SHP77 treated with DMSO at 0.1 percent for 48 hours (cell line): ENCODE results near the gene ZBTB12.
"Not testable (repeated sequence)": the region's sequence is repeated elsewhere in the genome, so short reads cannot be mapped to it uniquely, and the experiment has no call there.

ENCODE experiments used
- DNase-seq: peaks from one replicate; lab custom pipeline; 2025; lab: John Stamatoyannopoulos, UW

ZBTB12 gene

DNA sequence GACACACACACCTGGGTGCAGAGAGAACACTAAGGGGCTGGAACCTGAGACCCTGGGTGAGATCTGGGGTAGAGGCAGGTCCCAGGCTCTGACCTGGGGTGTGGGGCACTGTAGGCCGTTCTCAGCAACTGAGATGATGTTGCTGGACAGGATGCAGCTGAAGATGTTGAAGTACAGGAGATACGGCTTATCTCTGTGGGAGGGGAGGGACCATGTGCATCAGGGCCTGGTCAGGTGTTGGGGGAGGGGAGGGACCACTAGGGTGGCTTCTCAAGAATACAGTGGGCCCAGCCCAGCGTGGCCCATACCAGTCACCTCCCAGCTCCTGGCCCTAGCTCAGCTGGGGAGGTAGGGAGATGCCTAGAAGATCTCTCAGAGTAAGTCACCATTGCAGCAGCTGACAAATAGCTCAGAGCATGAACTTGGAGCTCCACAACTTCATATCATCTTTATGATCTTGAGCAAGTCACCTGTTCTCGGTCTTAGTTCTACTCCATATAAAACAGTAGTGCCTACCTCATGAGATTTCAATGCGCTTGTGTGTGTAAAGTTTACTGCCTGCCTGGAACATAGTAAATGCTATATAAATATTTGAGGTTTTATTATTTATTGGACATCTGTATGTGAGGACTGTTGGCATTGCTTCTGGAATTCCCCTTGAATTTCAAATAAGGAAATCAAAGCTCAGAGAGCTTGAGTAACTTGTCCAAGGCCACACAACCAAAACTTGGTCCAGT, 26.9 kb downstream of the ZBTB12 start:
- no peak for DNase-seq

- DNase-seq: no peak
Observed at GRCh38 chr6:31874084-31874670, 27.7 kb downstream of the ZBTB12 start.

DNA sequence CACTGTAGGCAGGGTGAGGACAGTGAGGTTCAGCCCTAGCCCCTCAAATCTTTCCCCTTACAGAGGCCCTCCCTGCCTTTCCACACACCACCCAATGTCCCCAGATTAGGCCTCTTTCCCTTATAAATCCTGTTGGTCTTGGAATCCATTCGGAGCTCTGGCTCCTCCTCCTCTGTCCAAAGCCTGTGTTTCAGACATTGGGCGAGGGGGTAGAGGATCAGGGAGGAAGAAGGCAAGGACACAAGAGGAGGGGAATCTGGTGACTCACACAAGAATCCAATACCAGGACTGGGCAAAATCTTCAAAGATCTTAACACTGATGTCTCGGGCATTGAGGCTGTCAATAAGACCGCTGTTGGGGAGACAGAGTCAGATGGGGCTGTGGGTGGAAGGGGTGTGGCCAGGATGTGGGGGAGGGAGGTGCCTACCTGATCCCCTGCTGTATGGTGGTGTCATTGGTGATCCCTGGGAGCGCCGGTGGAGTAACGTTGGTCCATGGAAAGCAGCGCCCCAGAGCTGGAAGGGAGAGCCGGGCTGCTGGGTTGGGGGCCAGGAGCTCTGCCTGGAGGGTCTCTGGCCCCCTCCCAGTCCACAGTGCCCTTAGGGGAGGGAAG, 30.7 kb downstream of the ZBTB12 start:
- no peak for DNase-seq

GRCh38 chr6:31870385-31870921, 31.4 kb downstream of the ZBTB12 start:
- peak; percentile 16 for DNase-seq

DNA sequence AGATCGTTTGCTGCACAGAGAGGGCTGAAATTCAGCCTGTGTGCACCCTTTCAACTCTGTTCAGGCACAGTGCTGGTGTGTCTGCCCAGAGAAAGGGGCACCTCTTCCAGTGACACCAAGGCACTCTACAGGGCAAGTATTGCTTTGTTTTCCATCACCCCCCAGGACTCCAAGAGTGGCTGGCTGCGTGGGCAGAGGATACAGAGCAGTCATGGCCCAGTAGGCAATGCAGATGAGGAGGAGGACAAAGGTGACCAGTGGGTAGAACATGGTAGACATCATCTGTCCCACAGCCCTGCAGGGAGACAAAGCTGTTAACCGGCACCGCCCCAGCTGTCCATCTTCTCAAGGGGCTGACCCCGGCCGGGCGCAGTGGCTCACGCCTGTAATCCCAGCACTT, 32.5 kb downstream of the ZBTB12 start:
- DNase-seq: no peak

DNA sequence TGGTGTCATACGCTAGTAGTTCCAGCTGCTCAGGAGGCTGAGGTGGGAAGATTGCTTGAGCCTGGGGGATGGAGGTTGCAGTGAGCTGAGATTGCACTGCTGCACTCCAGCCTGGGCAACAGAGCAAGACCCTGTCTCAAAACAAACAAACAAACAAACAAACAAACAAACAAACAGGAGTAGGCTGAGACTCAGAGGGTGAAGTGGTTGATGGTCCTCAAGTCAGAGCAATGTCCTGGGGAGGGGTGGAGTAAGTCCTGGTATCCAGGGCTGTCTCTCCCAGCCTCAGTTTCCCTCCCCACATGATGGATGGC, 33.3 kb downstream of the ZBTB12 start:
- DNase-seq: not testable (repeated sequence)

- DNase-seq: no peak
Observed at GRCh38 chr6:31865205-31866118, 36.4 kb downstream of the ZBTB12 start.

- DNase-seq: no peak
Observed at GRCh38 chr6:31864818-31865204, 37.1 kb downstream of the ZBTB12 start.

DNA sequence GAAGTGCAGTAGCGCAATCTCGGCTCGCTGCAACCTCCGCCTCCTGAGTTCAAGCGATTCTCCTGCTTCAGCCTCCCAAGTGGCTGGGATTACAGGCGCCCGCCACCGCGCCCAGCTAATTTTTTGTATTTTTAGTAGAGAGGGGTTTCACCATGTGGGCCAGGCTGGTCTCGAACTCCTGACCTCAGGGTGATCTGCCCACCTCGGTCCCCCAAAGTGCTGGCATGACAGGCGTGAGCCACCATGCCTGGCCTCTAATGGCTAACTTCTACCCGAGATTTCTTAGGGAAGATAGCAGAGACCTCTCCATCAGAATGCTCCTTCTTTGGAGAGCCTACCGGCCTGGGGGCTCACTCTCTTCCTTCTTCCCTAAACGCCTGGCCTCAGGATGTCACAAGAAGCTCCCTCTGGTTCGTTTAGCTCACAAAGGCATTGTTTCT, 37.7 kb downstream of the ZBTB12 start:
- DNase-seq: not testable (repeated sequence)

DNA sequence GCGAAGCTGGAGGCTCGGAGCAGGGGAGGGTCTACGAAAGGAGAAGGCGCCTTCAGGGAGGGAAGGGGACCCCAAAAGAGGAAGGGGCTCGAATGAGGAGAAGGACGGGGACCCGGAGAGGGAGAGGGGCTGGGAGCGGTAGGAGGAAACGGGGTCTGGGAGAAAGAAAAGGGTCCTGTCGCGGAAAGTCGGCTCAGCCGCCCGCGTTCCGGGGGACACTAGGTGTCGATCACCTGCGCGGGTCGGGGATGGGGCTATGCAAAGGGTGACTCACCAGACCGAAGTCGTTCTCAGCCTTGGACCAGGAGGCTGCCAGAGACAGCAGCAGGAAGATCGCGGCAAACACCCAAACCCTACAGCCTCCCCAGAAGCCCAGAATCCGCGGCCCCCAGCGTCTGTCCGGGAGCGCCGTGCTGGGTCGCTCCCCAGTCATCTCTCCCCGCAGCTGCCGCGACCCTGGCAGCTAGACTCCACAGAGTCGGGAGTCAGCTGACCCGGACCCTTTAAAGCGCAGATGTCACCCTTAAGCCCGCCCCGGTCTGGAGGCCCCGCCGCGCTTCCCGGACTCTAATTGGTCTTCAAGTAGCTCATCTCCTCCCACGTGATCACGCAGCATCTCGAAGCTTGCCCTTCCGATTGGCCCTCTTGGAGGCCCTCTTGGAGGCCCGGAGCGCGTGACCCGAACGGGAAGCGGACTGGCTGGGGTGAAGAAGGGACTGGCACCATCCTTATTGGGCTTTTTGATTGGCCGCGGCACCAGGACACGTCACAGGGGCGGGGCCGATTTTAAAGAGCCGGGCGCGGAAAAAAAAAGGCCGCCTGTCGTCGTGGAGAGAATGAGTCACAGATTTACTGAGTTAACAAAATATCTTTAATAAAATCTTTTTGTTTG, 39.3 kb downstream of the ZBTB12 start, which contains the start of gene NEU1:
NEU1 (minus strand) TSS at position 478 of the 892 bp plus-strand sequence; CDS start at position 433, 45 bp downstream.
- DNase-seq: peak; percentile 98

DNA sequence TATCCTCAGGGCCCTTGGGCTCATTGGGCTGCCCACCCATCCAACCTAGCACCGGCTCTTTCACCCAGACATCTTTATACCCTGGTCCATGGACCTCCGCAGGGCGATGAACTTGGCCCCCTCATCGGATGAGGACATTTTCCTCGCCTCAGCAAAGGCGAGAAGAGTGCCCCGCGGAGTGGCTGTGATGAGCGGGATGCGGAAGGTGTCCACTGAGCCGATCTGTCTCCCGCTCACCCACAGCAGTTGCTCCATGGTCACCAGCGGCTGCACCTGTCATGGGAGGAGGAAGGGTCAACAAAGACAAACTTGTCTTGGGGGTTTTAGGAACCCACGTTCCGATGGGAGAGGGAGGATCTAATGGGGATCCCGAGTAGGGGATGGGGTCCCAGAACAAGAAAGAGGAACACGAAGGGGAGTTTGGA, 40.0 kb downstream of the ZBTB12 start:
- no peak for DNase-seq

GRCh38 chr6:31861150-31861549, 40.7 kb downstream of the ZBTB12 start:
- no peak for DNase-seq

GRCh38 chr6:31860349-31860748, 41.5 kb downstream of the ZBTB12 start:
- no peak for DNase-seq

DNA sequence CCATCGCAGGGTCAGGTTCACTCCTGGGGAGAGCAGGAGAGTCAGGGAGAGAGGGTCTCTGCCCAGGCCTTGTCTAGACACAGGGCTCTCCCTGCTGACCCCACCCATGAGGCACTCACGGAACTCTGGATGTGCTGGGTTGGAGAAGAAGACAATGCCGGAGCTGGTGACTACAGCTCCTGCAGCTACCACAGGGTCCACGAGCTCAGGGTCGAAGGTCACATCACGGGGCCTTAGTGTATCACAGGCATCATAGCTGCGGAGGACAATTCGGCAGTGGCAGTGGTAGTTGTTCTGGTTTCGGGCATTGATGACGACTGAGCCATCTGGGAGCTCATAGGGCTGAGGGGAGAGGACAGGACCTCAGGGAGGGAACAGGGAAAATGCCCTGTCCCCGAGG, 42.0 kb downstream of the ZBTB12 start:
- no peak for DNase-seq

DNA sequence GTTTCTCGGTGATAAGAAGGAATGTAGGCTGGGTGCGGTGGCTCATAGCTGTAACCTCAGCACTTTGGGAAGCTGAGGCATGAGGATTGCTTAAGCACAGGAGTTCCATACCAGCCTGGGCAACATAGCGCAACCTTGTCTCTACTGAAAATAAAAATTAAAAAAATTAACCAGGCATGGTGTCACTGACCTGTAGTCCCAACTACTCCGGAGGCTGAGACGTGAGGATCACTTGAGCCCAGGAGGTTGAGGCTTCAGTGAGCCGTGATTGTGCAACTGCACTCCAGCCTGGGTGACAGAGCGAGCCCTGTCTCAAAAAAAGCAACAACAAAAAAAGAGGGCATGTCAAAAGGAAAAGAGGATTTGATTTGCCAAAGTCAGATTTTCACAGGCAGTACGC, 43.2 kb downstream of the ZBTB12 start:
- no peak for DNase-seq

DNA sequence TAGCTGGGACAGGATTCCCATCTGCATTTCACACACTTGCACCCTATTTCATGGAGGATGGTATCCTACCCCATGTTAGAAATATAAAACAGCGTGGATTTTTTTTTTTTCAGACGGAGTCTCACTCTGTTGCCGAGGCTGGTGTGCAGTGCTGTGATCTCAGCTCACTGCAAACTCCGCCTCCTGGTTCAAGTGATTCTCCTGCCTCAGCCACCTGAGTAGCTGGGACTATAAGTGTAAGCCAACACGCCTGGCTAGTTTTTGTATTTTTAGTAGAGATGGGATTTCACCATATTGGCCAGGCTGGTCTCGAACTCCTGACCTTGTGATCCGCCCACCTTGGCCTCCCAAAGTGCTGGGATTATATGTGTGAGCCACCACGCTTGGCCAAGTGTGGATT, 44.1 kb downstream of the ZBTB12 start:
- DNase-seq: not testable (repeated sequence)

- not testable (repeated sequence) for DNase-seq
Observed at GRCh38 chr6:31851980-31852718, 49.7 kb downstream of the ZBTB12 start.

- no peak for DNase-seq
Observed at GRCh38 chr6:31851485-31851832, 50.4 kb downstream of the ZBTB12 start.

- DNase-seq: no peak
Observed at GRCh38 chr6:31850765-31851484, 51.0 kb downstream of the ZBTB12 start.
